AG09319 (cell line): ENCODE results near the gene CDON.

Experiments used
- DNase-seq: peaks from one replicate; pipeline ENCODE4 v3.0.0-alpha.2; 2010; ENCODE audit warnings: low read depth; ENCODE audit errors: extremely low read depth
- CTCF ChIP-seq: IDR thresholded peaks from 2 replicates; pipeline ENCODE4 v1.5.1; 2011; ENCODE audit warnings: low read depth, mild to moderate bottlenecking, inconsistent platforms, low read length, moderate library complexity

Gene CDON

GRCh38 chr11:125925804-125926203 is 136.9 kb downstream of the CDON start:
- TF ChIP-seq CTCF: no peak
- no peak for DNase-seq

- no peak for TF ChIP-seq CTCF
- DNase-seq: no peak
Measured at GRCh38 chr11:125925247-125925740, 137.4 kb downstream of the CDON start.

- no peak for DNase-seq
- TF ChIP-seq CTCF: no peak
Measured at GRCh38 chr11:125924384-125925007, 138.2 kb downstream of the CDON start.

- no peak for DNase-seq
- no peak for TF ChIP-seq CTCF
Measured at GRCh38 chr11:125923633-125924032, 139.0 kb downstream of the CDON start.

GRCh38 chr11:125923012-125923579 is 139.6 kb downstream of the CDON start:
- TF ChIP-seq CTCF: peak; percentile 94
- DNase-seq: peak; percentile 30

- no peak for TF ChIP-seq CTCF
- no peak for DNase-seq
Measured at GRCh38 chr11:125922156-125922555, 140.5 kb downstream of the CDON start.

- no peak for DNase-seq
- no peak for TF ChIP-seq CTCF
Measured at GRCh38 chr11:125921042-125921441, 141.6 kb downstream of the CDON start.
